GM12891 (cell line): ENCODE results near the gene PIK3CD.

Experiments
- POLR2A ChIP-seq: IDR thresholded peaks from 2 replicates; pipeline ENCODE4 v1.6.1; 2011; ENCODE audit warnings: low read depth, low read length, control low read depth
- POLR2AphosphoS5 ChIP-seq: IDR thresholded peaks from 2 replicates; pipeline ENCODE4 v1.6.1; 2011; ENCODE audit warnings: low read depth, low read length, control low read depth
- TAF1 ChIP-seq: IDR thresholded peaks from 2 replicates; pipeline ENCODE4 v1.6.1; 2011; ENCODE audit warnings: low read depth, low read length, control low read depth

- TF ChIP-seq POLR2A (no peak), TAF1 (no peak), POLR2AphosphoS5 (no peak)
These were observed 62.8 kb downstream of the PIK3CD start for GRCh38 chr1:9714257-9714718.
